Spleen (tissue), 11 donors: Measurements from ENCODE around the gene ACOT13. TPM values are rescaled to one million over a fixed set of nuclear protein-coding genes. Genes with fewer than 3 reads are reported as not detected.

Source experiments
- DNase-seq: peaks from one replicate; pipeline ENCODE4 v3.0.0-alpha.2; 2020
- H3K27ac ChIP-seq, 8 donors: fragments of 200-600 bp; sonication (generic) in 7 of 8; 1 replicate in 4 of 8; 2 replicates in 4 of 8; pipeline versions ENCODE4 v1.5.0 to v1.8.0; 2016 to 2021; ENCODE audit warnings: inconsistent platforms in 4 of 8, mild to moderate bottlenecking in 4 of 8, moderate library complexity in 1 of 8
- H3K27me3 ChIP-seq, 7 donors: fragments of 200-600 bp; sonication (generic) in 6 of 7; replicated peaks in 1 of 7; 1 replicate in 4 of 7; 2 replicates in 3 of 7; pipeline versions ENCODE4 v1.5.0 to v1.8.0; 2016 to 2021; ENCODE audit warnings: inconsistent platforms in 3 of 7, mild to moderate bottlenecking in 1 of 7
- H3K36me3 ChIP-seq, 6 donors: fragments of 200-600 bp; sonication (generic) in 5 of 6; 1 replicate in 4 of 6; 2 replicates in 2 of 6; pipeline versions ENCODE4 v1.5.0 to v1.8.0; 2016 to 2021; ENCODE audit warnings: inconsistent platforms in 2 of 6
- H3K4me1 ChIP-seq, 6 donors: fragments of 200-600 bp; sonication (generic) in 5 of 6; 1 replicate in 3 of 6; 2 replicates in 3 of 6; pipeline versions ENCODE4 v1.5.0 to v1.8.0; 2016 to 2021; ENCODE audit warnings: inconsistent platforms in 3 of 6
- H3K4me3 ChIP-seq, 8 donors: fragments of 200-600 bp; sonication (generic) in 7 of 8; 1 replicate in 4 of 8; 2 replicates in 4 of 8; pipeline versions ENCODE4 v1.5.0 to v1.8.0; 2016 to 2021; ENCODE audit warnings: inconsistent platforms in 4 of 8, mild to moderate bottlenecking in 4 of 8, moderate library complexity in 2 of 8
- H3K9me3 ChIP-seq, 8 donors: fragments of 200-600 bp; sonication (generic) in 7 of 8; 1 replicate in 4 of 8; 2 replicates in 4 of 8; pipeline versions ENCODE4 v1.5.0 to v1.8.0; 2016 to 2021; ENCODE audit warnings: inconsistent platforms in 4 of 8
- CTCF ChIP-seq, 11 experiments: fragments of 200-600 bp in 7 of 11; fragments of 450-650 bp in 4 of 11; sonication (generic) in 4 of 11; IDR thresholded peaks in 8 of 11; conservative IDR thresholded peaks in 3 of 11; 1 replicate in 7 of 11; 2 replicates in 4 of 11; pipeline versions ENCODE4 v1.4.0 to v1.8.0; 2016 to 2021; ENCODE audit warnings: antibody characterized with exemption in 11 of 11, inconsistent platforms in 4 of 11, mild to moderate bottlenecking in 1 of 11
- POLR2A ChIP-seq, 3 donors: fragments of 450-650 bp; IDR thresholded peaks; one replicate each; pipeline ENCODE4 v1.5.1; 2017; ENCODE audit warnings: antibody characterized with exemption in 3 of 3, mild to moderate bottlenecking in 1 of 3
- POLR2AphosphoS5 ChIP-seq, 3 donors: sonication (generic); formaldehyde crosslinking; IDR thresholded peaks; one replicate each; pipeline ENCODE4 v1.5.1; 2017; ENCODE audit warnings: antibody characterized with exemption in 3 of 3
- WGBS, 5 donors: extraction: QIAGEN DNeasy Blood & Tissue Kit in 3 of 5; methylation state at CpG; one replicate each; pipeline versions ENCODE4 v1.1.5 to v1.1.7; 2013 to 2018; 5-methylcytosine and 5-hydroxymethylcytosine counted together
- intact Hi-C: fragments of 100-400 bp; cut with DNase I; formaldehyde crosslinking; loops from one replicate; pipeline ENCODE4 v1.15.0; 2023; ENCODE audit warnings: low total_unique reads
- polyA plus RNA-seq, 3 donors: library from polyadenylated mRNA; stranded (reverse); fragments of 200-250 nt; gene quantifications; one replicate each; pipeline ENCODE4 v1.2.1, GENCODE V29; 2013
- total RNA-seq, 7 donors: library from RNA; depleted of rRNA in 3 of 7; stranded (reverse); fragments of >200 nt in 3 of 7; fragmentation: NEBNext Ultra II Directional in 4 of 7; extraction: Animal tissue kit (Norgen Biotek cat#: 25700) in 4 of 7; gene quantifications; one replicate each; pipeline versions ENCODE4 v1.1.0 to v1.2.1, GENCODE V29; 2016 to 2021
- donor health status: healthy with polysubstance abuse.
- donor health status: DM: no; HTN: no; CAD: no; lungs with moderate emphysema.
- donor health status: DM: no; HTN: no; CAD: no.
- donor health status: Bipolar disorder and iron deficiency.
- donor health status: healthy.
- donor health status: DM: no; HTN: no; CAD: no.
- donor health status: DM: yes; HTN: yes; CAD: no.

Gene ACOT13
- total and polyA plus RNA-seq, 10 donors = 3.5 to 18.6 (median 12.7) TPM

GRCh38 chr6:24646771-24647170 lies 20.1 kb upstream of the ACOT13 start:
- H3K36me3 ChIP-seq = peaks cover 0 to 34% (median 19%) of the 10 kb centered on the region in 6 donors
- intact Hi-C loops = no loop called here
- H3K9me3 ChIP-seq = no peaks in the 10 kb centered on the region
- H3K4me1 ChIP-seq = peaks cover 0 to 24% (median 14%) of the 10 kb centered on the region in 6 donors
- H3K27me3 ChIP-seq = peaks cover 0 to 23% (median 5%) of the 10 kb centered on the region in 7 donors
- no peak overlapping the region for H3K4me3 ChIP-seq
- peak overlapping the region in 1 of 8 donors; percentile 79 for H3K27ac ChIP-seq
- DNase-seq = no peak
- no peak for TF ChIP-seq POLR2AphosphoS5 (IDR thresholded peaks at IDR 0.05)
- TF ChIP-seq POLR2A (IDR thresholded peaks at IDR 0.05) = no peak
- TF ChIP-seq CTCF (IDR thresholded peaks at IDR 0.05 in 8 of 11, conservative IDR thresholded peaks at IDR 0.05 in 3 of 11) = no peak
- WGBS, 5 donors = 79 to 91% (median 85%) methylated on average over 8 of the region's 8 CpGs

- Histone ChIP-seq H3K9me3 (no peaks in the 10 kb centered on the region), H3K4me1 (peaks cover 0 to 24% (median 14%) of the 10 kb centered on the region in 6 donors), H3K27ac (no peak overlapping the region), H3K36me3 (peaks cover 4 to 49% (median 33%) of the 10 kb centered on the region in 6 donors), H3K4me3 (no peak overlapping the region), H3K27me3 (peaks cover 0 to 16% (median 5%) of the 10 kb centered on the region in 7 donors)
- intact Hi-C loops = no loop called here
- WGBS, 5 donors = 88 to 98% (median 97%) methylated on average over 5 of the region's 5 CpGs
- TF ChIP-seq CTCF (IDR thresholded peaks at IDR 0.05 in 8 of 11, conservative IDR thresholded peaks at IDR 0.05 in 3 of 11) = no peak
- DNase-seq = no peak
These were observed 18.6 kb upstream of the ACOT13 start for GRCh38 chr6:24648276-24648675.

- Histone ChIP-seq H3K9me3 (no peaks in the 10 kb centered on the region), H3K36me3 (peaks cover 4 to 63% (median 41%) of the 10 kb centered on the region in 6 donors), H3K27me3 (peaks cover 0 to 5% (median 0%) of the 10 kb centered on the region in 7 donors), H3K4me3 (no peak overlapping the region), H3K4me1 (peaks cover 0 to 24% (median 14%) of the 10 kb centered on the region in 6 donors), H3K27ac (peak overlapping the region in 1 of 8 donors; percentile 25)
- TF ChIP-seq POLR2AphosphoS5 (IDR thresholded peaks at IDR 0.05) (no peak), CTCF (IDR thresholded peaks at IDR 0.05 in 8 of 11, conservative IDR thresholded peaks at IDR 0.05 in 3 of 11) (no peak), POLR2A (IDR thresholded peaks at IDR 0.05) (no peak)
- no peak for DNase-seq
- intact Hi-C loops = no loop called here
- WGBS, 5 donors = 62 to 71% (median 64%) methylated on average over 2 of the region's 2 CpGs
These were observed 17.2 kb upstream of the ACOT13 start for GRCh38 chr6:24649691-24650090.

GRCh38 chr6:24650365-24650764 lies 16.5 kb upstream of the ACOT13 start:
- intact Hi-C loops = no loop called here
- peaks cover 0 to 26% (median 13%) of the 10 kb centered on the region in 6 donors for H3K4me1 ChIP-seq
- no peak for DNase-seq
- H3K36me3 ChIP-seq = peaks cover 4 to 70% (median 43%) of the 10 kb centered on the region in 6 donors
- peak overlapping the region in 1 of 8 donors; percentile 25 for H3K27ac ChIP-seq
- TF ChIP-seq POLR2AphosphoS5 (IDR thresholded peaks at IDR 0.05) = no peak
- TF ChIP-seq POLR2A (IDR thresholded peaks at IDR 0.05) = no peak
- TF ChIP-seq CTCF (IDR thresholded peaks at IDR 0.05 in 8 of 11, conservative IDR thresholded peaks at IDR 0.05 in 3 of 11) = no peak
- 43 to 51% (median 50%) methylated on average over 3 of the region's 3 CpGs for WGBS, 5 donors
- no peaks in the 10 kb centered on the region for H3K9me3 ChIP-seq
- H3K27me3 ChIP-seq = no peaks in the 10 kb centered on the region
- H3K4me3 ChIP-seq = no peak overlapping the region
